C4-2B (cell line): ENCODE data around the gene CD79B.

Experiments
- CTCF ChIP-seq: fragments of 450-650 bp; conservative IDR thresholded peaks from 2 replicates; pipeline ENCODE4 v1.5.1; 2017; ENCODE audit warnings: mild to moderate bottlenecking
- ZFX ChIP-seq: fragments of 450-650 bp; IDR thresholded peaks from 2 replicates; pipeline ENCODE4 v1.6.1; 2017

GRCh38 chr17:63931981-63932561, at the start of gene CD79B:
- TF ChIP-seq CTCF, result no peak
- no peak for TF ChIP-seq ZFX
